PFSK-1 (cell line): ENCODE measurements around the gene SFRP5.

Source experiments
- POLR2AphosphoS5 ChIP-seq: IDR thresholded peaks from 2 replicates; pipeline ENCODE4 v1.6.1; 2012; ENCODE audit warnings: low read depth, mild to moderate bottlenecking, control low read depth, low read length, moderate library complexity
- REST ChIP-seq, 2 experiments: IDR thresholded peaks; 2 replicates each; pipeline versions ENCODE4 v1.6.1 to v1.8.0; 2011 to 2012; ENCODE audit warnings: low read depth in 2 of 2, low read length in 2 of 2, control low read depth in 1 of 2, inconsistent platforms in 1 of 2, mild to moderate bottlenecking in 1 of 2, moderate library complexity in 1 of 2; ENCODE audit not compliant: insufficient read depth in 1 of 2
- SIN3A ChIP-seq: IDR thresholded peaks from 2 replicates; pipeline ENCODE4 v1.6.1; 2012; ENCODE audit warnings: mild to moderate bottlenecking, low read length, moderate library complexity, borderline replicate concordance; ENCODE audit not compliant: insufficient read depth
- TAF1 ChIP-seq: IDR thresholded peaks from 2 replicates; pipeline ENCODE4 v1.6.1; 2012; ENCODE audit warnings: low read length, control low read depth, borderline replicate concordance; ENCODE audit not compliant: insufficient read depth

- TF ChIP-seq POLR2AphosphoS5 (no peak), REST (IDR thresholded peaks at IDR 0.05; ENCODE audit: insufficient read depth in 1 of 2, low read depth in 2 of 2, low read length in 2 of 2) (no peak), SIN3A (no peak), TAF1 (no peak)
Observed at GRCh38 chr10:97805949-97806348, 34.1 kb upstream of the SFRP5 start.
